Anterior cingulate cortex (tissue), 58 donors: ENCODE data around the gene WNK1.
"Not testable (repeated sequence)": the region's sequence is repeated elsewhere in the genome, so short reads cannot be mapped to it uniquely, and the experiment has no call there.

Experiments used
- DNase-seq, 58 donors: peaks; one replicate each; lab custom pipeline; 2025; lab: John Stamatoyannopoulos, UW

The WNK1 gene

GRCh38 chr12:776772-777373, 24.5 kb downstream of the WNK1 start:
- DNase-seq = not testable (repeated sequence)

GRCh38 chr12:777550-778047, 25.2 kb downstream of the WNK1 start:
- no peak for DNase-seq

GRCh38 chr12:778615-779014, 26.2 kb downstream of the WNK1 start:
- DNase-seq = no peak

GRCh38 chr12:779745-780734, 27.7 kb downstream of the WNK1 start:
- DNase-seq = no peak

GRCh38 chr12:780750-781379, 28.5 kb downstream of the WNK1 start:
- no peak for DNase-seq

- no peak for DNase-seq
Observed at GRCh38 chr12:785706-786105, 33.3 kb downstream of the WNK1 start.

GRCh38 chr12:788288-788687, 35.9 kb downstream of the WNK1 start:
- DNase-seq = no peak

GRCh38 chr12:788762-789161, 36.4 kb downstream of the WNK1 start:
- DNase-seq = not testable (repeated sequence)

- DNase-seq = no peak
Observed at GRCh38 chr12:789852-790563, 37.6 kb downstream of the WNK1 start.

- no peak for DNase-seq
Observed at GRCh38 chr12:790608-791007, 38.2 kb downstream of the WNK1 start.

GRCh38 chr12:793037-793436, 40.7 kb downstream of the WNK1 start:
- no peak for DNase-seq

- no peak for DNase-seq
Observed at GRCh38 chr12:793711-794110, 41.3 kb downstream of the WNK1 start.

GRCh38 chr12:795305-795704, 42.9 kb downstream of the WNK1 start:
- DNase-seq = no peak

GRCh38 chr12:800401-800800, 48.0 kb downstream of the WNK1 start:
- no peak for DNase-seq

- no peak for DNase-seq
Observed at GRCh38 chr12:802242-803120, 50.1 kb downstream of the WNK1 start.

GRCh38 chr12:805022-805632, 52.7 kb downstream of the WNK1 start:
- DNase-seq = no peak

GRCh38 chr12:806200-806791, 53.9 kb downstream of the WNK1 start:
- no peak for DNase-seq

GRCh38 chr12:807041-807735, 54.8 kb downstream of the WNK1 start:
- DNase-seq = no peak
